ENCODE data around the gene UBE2S.

UBE2S gene

GRCh38 chr19:55400281-55401087, 7.1 kb downstream of the UBE2S start:
- no peak for TF ChIP-seq CTCF (IDR thresholded peaks at IDR 0.05)
- no peaks in the 10 kb centered on the region for H3K9me3 ChIP-seq
- no peaks in the 10 kb centered on the region for H3K27me3 ChIP-seq
- peaks cover 38% of the 10 kb centered on the region for H3K36me3 ChIP-seq
- no peak overlapping the region for H3K27ac ChIP-seq
- H3K4me3 ChIP-seq (ENCODE audit: low read depth in 1 of 2, low read length in 1 of 2): no peak overlapping the region
- peaks cover 23 to 25% of the 10 kb centered on the region in 2 experiments for H3K4me1 ChIP-seq (ENCODE audit: control insufficient read depth in 1 of 2, insufficient read depth in 1 of 2, low read depth in 1 of 2, low read length in 1 of 2)

GRCh38 chr19:55398200-55398925, 9.2 kb downstream of the UBE2S start:
- no peak for TF ChIP-seq CTCF (IDR thresholded peaks at IDR 0.05)
- Histone ChIP-seq H3K36me3 (peaks cover 29% of the 10 kb centered on the region), H3K4me1 (ENCODE audit: control insufficient read depth in 1 of 2, insufficient read depth in 1 of 2, low read depth in 1 of 2, low read length in 1 of 2) (peaks cover 22 to 24% of the 10 kb centered on the region in 2 experiments), H3K4me3 (ENCODE audit: low read depth in 1 of 2, low read length in 1 of 2) (peak overlapping the region; percentile 44 to 55), H3K27ac (peak overlapping the region; percentile 78), H3K9me3 (no peaks in the 10 kb centered on the region), H3K27me3 (no peaks in the 10 kb centered on the region)

- H3K4me1 ChIP-seq (ENCODE audit: control insufficient read depth in 1 of 2, insufficient read depth in 1 of 2, low read depth in 1 of 2, low read length in 1 of 2): peaks cover 11 to 12% of the 10 kb centered on the region in 2 experiments
- no peaks in the 10 kb centered on the region for H3K27me3 ChIP-seq
- no peaks in the 10 kb centered on the region for H3K9me3 ChIP-seq
- TF ChIP-seq CTCF (IDR thresholded peaks at IDR 0.05): no peak
- peaks cover 34% of the 10 kb centered on the region for H3K36me3 ChIP-seq
- H3K4me3 ChIP-seq (ENCODE audit: low read depth in 1 of 2, low read length in 1 of 2): no peak overlapping the region
- H3K27ac ChIP-seq: no peak overlapping the region
Measured at GRCh38 chr19:55392820-55393761, 14.5 kb downstream of the UBE2S start.

GRCh38 chr19:55391702-55392615, 15.6 kb downstream of the UBE2S start:
- Histone ChIP-seq H3K27ac (no peak overlapping the region), H3K9me3 (no peaks in the 10 kb centered on the region), H3K36me3 (peaks cover 44% of the 10 kb centered on the region), H3K27me3 (no peaks in the 10 kb centered on the region), H3K4me1 (ENCODE audit: control insufficient read depth in 1 of 2, insufficient read depth in 1 of 2, low read depth in 1 of 2, low read length in 1 of 2) (peaks cover 16 to 19% of the 10 kb centered on the region in 2 experiments), H3K4me3 (ENCODE audit: low read depth in 1 of 2, low read length in 1 of 2) (no peak overlapping the region)
- no peak for TF ChIP-seq CTCF (IDR thresholded peaks at IDR 0.05)

Data from neutrophil (primary cell).